HG02981 (cell line): ENCODE data around the gene OR4F29.
"Not testable (repeated sequence)": the region's sequence is repeated elsewhere in the genome, so short reads cannot be mapped to it uniquely, and the experiment has no call there.

Source experiments
- ATAC-seq: cut with Tn5 transposase; IDR thresholded peaks from one replicate; pipeline ENCODE4 v1.9.1; 2021; ENCODE audit warnings: mild to moderate bottlenecking, moderate library complexity; ENCODE audit not compliant: unreplicated experiment

The OR4F29 gene

GRCh38 chr1:451578-451977 lies at the start of gene OR4F29:
TSS of gene OR4F29 (minus strand) at chr1:451678. CDS start at chr1:451678, 0 bp downstream.
- not testable (repeated sequence) for ATAC-seq
